Measurements from ENCODE around the gene CACNG3. TPM values are rescaled to one million over a fixed set of nuclear protein-coding genes. Genes with fewer than 3 reads are reported as not detected.

Gene CACNG3
- total and polyA plus RNA-seq, 2 donors (not counting 3 experiments of a cell fraction or from before 2014, with no cell fraction given) = not detected

DNA sequence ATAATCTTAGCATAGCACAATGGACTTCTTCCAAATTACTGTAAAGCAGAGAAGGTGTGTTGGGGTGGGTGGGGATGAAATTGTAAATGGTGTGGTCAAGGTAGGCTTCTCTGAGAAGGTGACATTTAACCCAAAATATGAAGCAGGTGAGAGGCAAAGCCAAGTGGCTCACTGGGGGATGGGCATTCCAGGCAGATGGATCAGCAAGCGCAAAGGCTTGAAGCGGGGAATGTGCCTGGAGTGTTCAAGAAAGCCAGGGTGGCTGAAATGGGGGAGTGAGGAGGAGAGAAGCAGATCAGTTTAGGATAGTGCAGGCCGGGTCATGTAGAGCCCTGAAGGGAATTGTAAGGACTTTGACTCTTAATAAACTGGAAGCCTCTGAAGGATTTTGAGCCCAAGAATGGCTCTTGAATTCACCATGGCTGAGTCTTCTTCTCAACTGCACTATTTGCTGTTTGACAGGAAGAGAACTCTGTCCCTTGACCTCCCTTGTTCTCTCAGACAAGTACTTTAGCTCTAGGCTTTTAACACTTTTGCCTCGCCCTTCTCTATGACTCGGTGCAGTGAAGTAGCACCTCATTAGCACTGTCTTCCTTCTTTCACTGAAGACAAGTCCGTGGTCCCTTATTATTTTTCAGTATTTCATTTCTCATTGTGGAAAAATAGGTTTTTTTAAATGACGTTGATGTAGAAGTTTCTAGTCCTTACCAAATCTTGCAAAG, 14.7 kb downstream of the CACNG3 start:
- H3K9me1 ChIP-seq (replicated peaks; ENCODE audit: control insufficient read depth, extremely low read depth, insufficient read depth, low read length) = no peaks in the 10 kb centered on the region
- TF ChIP-seq POLR2AphosphoS5 (IDR thresholded peaks at IDR 0.05; ENCODE audit: insufficient read depth, low read depth, low read length) (no peak), FOS (IDR thresholded peaks at IDR 0.05; ENCODE audit: borderline replicate concordance, insufficient read depth, low read length) (no peak), GATA2 (IDR thresholded peaks at IDR 0.05; ENCODE audit: insufficient read depth, insufficient read length, low read depth, low read length) (no peak), POLR2A (IDR thresholded peaks at IDR 0.05; ENCODE audit: low read depth, low read length) (no peak), EZH2 (IDR thresholded peaks at IDR 0.05; ENCODE audit: borderline replicate concordance, low read depth, low read length, severe bottlenecking) (no peak), MYC (IDR thresholded peaks at IDR 0.05; ENCODE audit: low read depth, low read length) (no peak), JUN (IDR thresholded peaks at IDR 0.05; ENCODE audit: borderline replicate concordance, insufficient read depth, insufficient read length, low read depth) (no peak)
- TF ChIP-seq, protein P1, sequence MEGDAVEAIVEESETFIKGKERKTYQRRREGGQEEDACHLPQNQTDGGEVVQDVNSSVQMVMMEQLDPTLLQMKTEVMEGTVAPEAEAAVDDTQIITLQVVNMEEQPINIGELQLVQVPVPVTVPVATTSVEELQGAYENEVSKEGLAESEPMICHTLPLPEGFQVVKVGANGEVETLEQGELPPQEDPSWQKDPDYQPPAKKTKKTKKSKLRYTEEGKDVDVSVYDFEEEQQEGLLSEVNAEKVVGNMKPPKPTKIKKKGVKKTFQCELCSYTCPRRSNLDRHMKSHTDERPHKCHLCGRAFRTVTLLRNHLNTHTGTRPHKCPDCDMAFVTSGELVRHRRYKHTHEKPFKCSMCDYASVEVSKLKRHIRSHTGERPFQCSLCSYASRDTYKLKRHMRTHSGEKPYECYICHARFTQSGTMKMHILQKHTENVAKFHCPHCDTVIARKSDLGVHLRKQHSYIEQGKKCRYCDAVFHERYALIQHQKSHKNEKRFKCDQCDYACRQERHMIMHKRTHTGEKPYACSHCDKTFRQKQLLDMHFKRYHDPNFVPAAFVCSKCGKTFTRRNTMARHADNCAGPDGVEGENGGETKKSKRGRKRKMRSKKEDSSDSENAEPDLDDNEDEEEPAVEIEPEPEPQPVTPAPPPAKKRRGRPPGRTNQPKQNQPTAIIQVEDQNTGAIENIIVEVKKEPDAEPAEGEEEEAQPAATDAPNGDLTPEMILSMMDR (IDR thresholded peaks at IDR 0.05; ENCODE audit: extremely low read depth in 1 of 2, insufficient read depth in 1 of 2, low read depth in 1 of 2, low read length in 2 of 2) = no peak
- TF ChIP-seq, protein P2, sequence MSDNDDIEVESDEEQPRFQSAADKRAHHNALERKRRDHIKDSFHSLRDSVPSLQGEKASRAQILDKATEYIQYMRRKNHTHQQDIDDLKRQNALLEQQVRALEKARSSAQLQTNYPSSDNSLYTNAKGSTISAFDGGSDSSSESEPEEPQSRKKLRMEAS (IDR thresholded peaks at IDR 0.05; ENCODE audit: insufficient read depth, insufficient read length) = no peak

More for the DNA sequence above, 14.7 kb downstream of the CACNG3 start:
- no TSS peak for BruUV-seq (replicated peaks)
- ChIA-PET CTCF (no interaction called here), POLR2A (no interaction called here)
- Histone ChIP-seq H2AFZ (ENCODE audit: low read depth, low read length) (no peak overlapping the region), H3K79me2 (ENCODE audit: control insufficient read depth, insufficient read depth, low read length) (no peaks in the 10 kb centered on the region), H3K4me1 (ENCODE audit: control insufficient read depth, extremely low read depth, insufficient read depth, low read length) (no peaks in the 10 kb centered on the region), H3K27ac (ENCODE audit: insufficient read depth, low read depth, low read length) (no peak overlapping the region), H3K36me3 (ENCODE audit: control insufficient read depth in 2 of 2, extremely low read depth in 1 of 2, insufficient read depth in 2 of 2, low read length in 2 of 2) (no peaks in the 10 kb centered on the region), H4K20me1 (replicated peaks; ENCODE audit: control insufficient read depth, extremely low read depth, insufficient read depth, low read length) (no peaks in the 10 kb centered on the region), H3K4me2 (ENCODE audit: insufficient read depth, low read length) (no peak overlapping the region), H3K4me3 (replicated peaks in 1 of 3; ENCODE audit: insufficient read depth in 1 of 3, low read depth in 1 of 3, low read length in 3 of 3) (no peak overlapping the region), H3K9me3 (replicated peaks; ENCODE audit: control insufficient read depth, insufficient read depth, low read length) (no peaks in the 10 kb centered on the region), H3K9ac (replicated peaks; ENCODE audit: extremely low read depth, insufficient read depth, low read length) (no peak overlapping the region), H3K27me3 (ENCODE audit: control insufficient read depth in 2 of 2, insufficient read depth in 2 of 2, low read length in 2 of 2) (no peaks in the 10 kb centered on the region)
- DNase-seq (ENCODE audit: low read depth, low spot score) = no peak
- dilution Hi-C loops (cut with MboI; ENCODE audit: extremely low pct_ligation_motif_present, low sequenced_read_pairs) = no loop called here
- intact Hi-C loops (cut with micrococcal nuclease) = no loop called here
- no peak for FAIRE-seq
